Fibroblast of villous mesenchyme (primary cell): Measurements from ENCODE around the gene RSPO3. TPM values are rescaled to one million over a fixed set of nuclear protein-coding genes. Genes with fewer than 3 reads are reported as not detected.
"Not testable (repeated sequence)": the region's sequence is repeated elsewhere in the genome, so short reads cannot be mapped to it uniquely, and the experiment has no call there.

Source experiments
- DNase-seq: peaks from one replicate; pipeline ENCODE4 v3.0.0-alpha.2; 2010; ENCODE audit warnings: low read depth
- H3K4me3 ChIP-seq: 2 replicates; pipeline ENCODE4 v1.5.1; 2011; ENCODE audit warnings: low read depth, mild to moderate bottlenecking, low read length
- total RNA-seq: library from RNA; depleted of rRNA; stranded (reverse); fragments of >200 nt; gene quantifications from 2 replicates; pipeline ENCODE4 v1.2.3, GENCODE V29; 2012
- TF ChIP-seq, protein P1 (sequence below): IDR thresholded peaks from 2 replicates; pipeline ENCODE4 v1.5.1; 2012; ENCODE audit warnings: low read depth, mild to moderate bottlenecking, low read length; ENCODE audit not compliant: insufficient read depth

RSPO3 gene
- total RNA-seq, 1 donor = 4.7 TPM

DNA sequence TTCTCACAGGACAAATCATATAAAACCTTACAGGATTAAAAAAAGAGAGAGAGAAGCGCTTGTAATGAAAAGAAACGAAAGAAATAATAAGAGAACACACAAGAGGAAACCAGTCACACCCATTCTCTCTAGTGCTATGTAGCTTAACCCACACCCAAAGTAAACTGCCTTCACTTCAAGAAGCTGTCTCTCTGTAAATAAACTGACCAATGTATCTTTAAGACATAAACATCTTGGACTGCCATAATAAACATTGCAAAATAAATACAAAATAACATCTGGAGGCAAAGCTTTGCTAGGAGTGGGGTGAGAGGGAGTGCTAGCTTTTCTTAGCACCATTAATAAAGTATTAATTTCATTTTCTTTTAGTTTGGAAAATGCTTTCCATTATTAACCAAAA lies 86.6 kb downstream of the RSPO3 start:
- peak; percentile 74 for DNase-seq
- TF ChIP-seq, protein P1, sequence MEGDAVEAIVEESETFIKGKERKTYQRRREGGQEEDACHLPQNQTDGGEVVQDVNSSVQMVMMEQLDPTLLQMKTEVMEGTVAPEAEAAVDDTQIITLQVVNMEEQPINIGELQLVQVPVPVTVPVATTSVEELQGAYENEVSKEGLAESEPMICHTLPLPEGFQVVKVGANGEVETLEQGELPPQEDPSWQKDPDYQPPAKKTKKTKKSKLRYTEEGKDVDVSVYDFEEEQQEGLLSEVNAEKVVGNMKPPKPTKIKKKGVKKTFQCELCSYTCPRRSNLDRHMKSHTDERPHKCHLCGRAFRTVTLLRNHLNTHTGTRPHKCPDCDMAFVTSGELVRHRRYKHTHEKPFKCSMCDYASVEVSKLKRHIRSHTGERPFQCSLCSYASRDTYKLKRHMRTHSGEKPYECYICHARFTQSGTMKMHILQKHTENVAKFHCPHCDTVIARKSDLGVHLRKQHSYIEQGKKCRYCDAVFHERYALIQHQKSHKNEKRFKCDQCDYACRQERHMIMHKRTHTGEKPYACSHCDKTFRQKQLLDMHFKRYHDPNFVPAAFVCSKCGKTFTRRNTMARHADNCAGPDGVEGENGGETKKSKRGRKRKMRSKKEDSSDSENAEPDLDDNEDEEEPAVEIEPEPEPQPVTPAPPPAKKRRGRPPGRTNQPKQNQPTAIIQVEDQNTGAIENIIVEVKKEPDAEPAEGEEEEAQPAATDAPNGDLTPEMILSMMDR = no peak
- H3K4me3 ChIP-seq = no peak overlapping the region

DNA sequence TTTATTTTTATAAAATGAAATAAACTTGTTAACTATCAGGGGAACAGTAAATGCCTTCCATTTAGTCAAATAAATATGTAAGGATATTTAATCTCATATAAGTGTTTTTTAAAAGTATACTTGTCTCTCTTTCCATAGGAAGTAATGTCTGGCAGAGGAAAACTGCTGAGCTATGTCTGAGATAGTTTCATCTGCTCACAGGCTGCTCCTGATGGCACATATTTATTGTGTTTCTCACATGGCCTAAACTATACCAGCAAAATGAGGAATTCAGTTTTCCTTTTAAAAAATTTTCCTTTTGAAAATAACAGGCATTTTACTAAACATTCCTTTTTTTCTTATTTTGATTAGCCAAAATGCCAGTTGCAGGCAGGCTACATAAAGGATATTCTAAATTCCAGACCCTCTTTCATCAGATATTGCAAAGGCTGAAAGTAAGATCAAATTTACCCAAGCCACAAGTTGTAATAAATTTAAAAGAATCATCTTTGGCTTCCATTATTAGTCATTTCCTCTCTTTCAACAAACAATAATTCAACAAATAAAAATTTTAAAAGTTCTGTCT lies 88.1 kb downstream of the RSPO3 start:
- TF ChIP-seq, protein P1 = no peak
- no peak for DNase-seq
- no peak overlapping the region for H3K4me3 ChIP-seq

DNA sequence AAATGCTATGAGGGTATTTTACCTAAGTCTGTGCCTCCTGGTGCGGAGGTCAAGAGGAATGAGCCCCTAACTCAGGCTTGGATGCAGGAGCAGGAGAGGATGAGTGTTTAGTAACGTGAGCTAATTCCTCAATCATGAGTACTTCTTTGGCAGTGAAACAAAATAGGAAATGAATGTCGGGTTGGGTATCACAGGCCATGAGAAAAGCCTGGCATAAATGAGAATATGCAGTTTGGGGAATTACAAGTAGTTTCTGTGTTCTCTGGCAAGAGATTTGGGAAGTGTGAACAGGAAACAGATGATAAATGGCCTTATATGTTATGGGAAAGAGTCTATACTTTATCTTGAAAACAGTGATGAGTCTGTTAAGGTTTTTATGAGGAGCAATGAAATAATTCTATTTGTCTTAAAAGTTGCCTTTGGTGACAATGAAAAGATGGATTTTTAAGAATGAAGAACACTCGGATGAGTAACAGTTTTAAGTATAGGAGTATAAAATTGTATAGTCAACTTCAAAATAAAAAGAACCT lies 89.2 kb downstream of the RSPO3 start:
- DNase-seq = no peak
- H3K4me3 ChIP-seq = no peak overlapping the region
- TF ChIP-seq, protein P1 = no peak

DNA sequence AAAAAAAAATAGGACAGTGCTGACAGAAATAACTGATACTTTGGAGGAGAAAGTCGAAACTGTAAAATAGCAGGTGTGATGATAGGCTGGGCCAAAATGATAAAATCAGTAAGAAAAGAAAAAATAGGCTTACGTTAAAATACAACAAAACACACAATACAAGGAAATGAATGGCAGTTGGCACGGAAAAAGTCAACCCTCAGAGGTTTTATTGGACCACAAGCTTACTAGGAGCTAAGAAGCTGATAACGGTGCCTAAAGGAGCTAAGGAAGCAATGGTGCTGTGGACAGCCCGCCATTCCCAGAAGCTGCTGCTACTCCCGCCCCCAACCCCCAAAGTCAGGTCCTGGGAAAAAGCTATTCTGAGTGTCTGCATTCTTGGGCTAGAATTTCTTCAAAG lies 92.3 kb downstream of the RSPO3 start:
- TF ChIP-seq, protein P1 = no peak
- H3K4me3 ChIP-seq = no peak overlapping the region
- no peak for DNase-seq

DNA sequence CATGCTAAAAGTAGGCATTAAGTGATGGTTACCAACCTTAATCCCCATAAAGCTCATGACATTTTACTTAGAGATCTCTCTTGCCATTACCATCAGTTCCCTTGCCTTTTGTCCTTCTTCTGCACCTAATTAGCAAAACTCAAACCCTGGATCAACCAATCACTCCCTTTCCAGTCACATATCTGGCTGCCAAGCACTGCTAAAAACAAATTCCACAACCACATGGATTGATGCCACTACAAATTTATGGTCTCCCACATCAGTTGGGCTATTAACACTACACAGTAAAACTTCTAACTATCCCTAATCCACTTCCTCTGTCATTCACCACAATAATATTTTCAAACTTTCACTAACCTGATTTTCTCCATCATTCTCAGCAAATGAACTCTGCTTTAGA lies 93.9 kb downstream of the RSPO3 start:
- DNase-seq = no peak
- TF ChIP-seq, protein P1 = no peak
- no peak overlapping the region for H3K4me3 ChIP-seq

DNA sequence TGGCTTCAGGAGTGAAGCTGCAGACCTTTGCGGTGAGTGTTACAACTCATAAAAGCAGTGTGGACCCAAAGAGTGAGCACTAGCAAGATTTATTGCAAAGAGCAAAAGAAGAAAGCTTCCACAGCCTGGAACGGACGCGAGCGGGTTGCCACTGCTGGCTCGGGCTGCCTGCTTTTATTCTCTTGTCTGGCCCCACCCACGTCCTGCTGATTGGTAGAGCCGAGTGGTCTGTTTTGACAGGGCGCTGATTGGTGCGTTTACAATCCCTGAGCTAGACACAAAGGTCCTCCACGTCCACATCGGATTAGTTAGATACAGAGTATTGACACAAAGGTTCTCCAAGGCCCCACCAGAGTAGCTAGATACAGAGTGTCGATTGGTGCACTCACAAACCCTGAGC lies 95.6 kb downstream of the RSPO3 start:
- not testable (repeated sequence) for H3K4me3 ChIP-seq, DNase-seq

DNA sequence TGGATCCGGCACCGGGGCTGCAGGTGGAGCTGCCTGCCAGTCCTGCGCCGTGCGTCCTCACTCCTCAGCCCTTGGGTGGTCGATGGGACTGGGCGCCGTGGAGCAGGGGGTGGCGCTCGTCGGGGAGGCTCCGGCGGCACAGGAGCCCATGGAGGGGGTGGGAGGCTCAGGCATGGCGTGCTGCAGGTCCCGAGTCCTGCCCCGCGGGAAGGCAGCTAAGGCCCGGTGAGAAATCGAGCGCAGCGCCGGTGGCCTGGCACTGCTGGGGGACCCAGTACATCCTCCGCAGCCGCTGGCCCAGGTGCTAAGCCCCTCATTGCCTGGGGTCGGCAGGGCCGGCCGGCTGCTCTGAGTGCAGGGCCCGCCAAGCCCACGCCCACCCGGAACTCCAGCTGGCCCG lies 96.1 kb downstream of the RSPO3 start:
- H3K4me3 ChIP-seq, DNase-seq: not testable (repeated sequence)

DNA sequence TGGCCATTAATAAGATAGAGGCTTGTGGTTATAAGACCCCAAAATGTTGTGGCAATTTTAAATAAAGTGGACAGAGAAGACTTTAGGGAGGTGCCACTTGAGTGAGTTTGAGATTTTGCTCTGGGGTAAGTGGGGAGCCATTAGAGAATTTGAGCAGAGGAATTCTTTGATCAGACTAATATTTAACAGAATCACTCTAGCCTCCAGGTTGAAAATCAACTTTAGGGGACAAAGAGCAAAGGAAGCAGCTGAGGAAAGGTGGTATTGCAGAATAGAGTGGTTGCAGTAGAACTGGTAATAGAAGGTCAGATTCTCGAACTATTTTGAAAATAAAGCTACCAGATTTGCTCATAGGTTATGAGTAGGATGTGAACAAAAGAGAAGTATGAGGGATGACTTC lies 97.5 kb downstream of the RSPO3 start:
- TF ChIP-seq, protein P1 = no peak
- H3K4me3 ChIP-seq = no peak overlapping the region
- DNase-seq = no peak
